Stomach (tissue), 4 donors: ENCODE measurements around the gene TIMM8B.

Experiments
- CTCF ChIP-seq, 7 experiments: fragments of 450-650 bp in 4 of 7; fragments of 200-600 bp in 3 of 7; sonication (generic) in 3 of 7; IDR thresholded peaks; one replicate each; pipeline ENCODE4 v1.5.1; 2016 to 2019; ENCODE audit warnings: antibody characterized with exemption in 7 of 7, control low read depth in 2 of 7, mild to moderate bottlenecking in 1 of 7
- POLR2A ChIP-seq, 4 donors: fragments of 450-650 bp; IDR thresholded peaks; one replicate each; pipeline ENCODE4 v1.6.1; 2016; ENCODE audit warnings: antibody characterized with exemption in 4 of 4, control low read depth in 2 of 4, mild to moderate bottlenecking in 1 of 4, moderate library complexity in 1 of 4

DNA sequence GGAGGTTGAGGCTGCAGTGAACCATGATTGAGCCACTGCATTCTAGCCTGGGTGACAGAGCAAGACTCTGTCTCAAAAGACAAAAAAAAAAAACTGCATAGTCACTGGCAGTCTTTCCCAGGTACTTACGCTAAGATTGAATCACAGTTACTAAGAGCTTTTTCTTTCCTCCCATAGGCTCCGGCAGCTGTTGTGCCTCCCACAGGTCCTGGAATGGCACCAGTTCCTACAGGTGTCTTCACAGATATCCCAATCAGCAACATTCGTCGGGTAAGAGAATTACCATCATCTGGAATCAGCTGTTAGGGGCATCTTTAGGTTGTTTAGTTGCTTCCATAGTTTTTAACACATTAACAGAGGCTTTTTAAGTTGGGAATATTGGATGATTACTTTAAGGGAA lies 41.6 kb downstream of the TIMM8B start:
- TF ChIP-seq CTCF (IDR thresholded peaks at IDR 0.05), result no peak
- TF ChIP-seq POLR2A (IDR thresholded peaks at IDR 0.05), result no peak
